HEK293T (cell line): ENCODE measurements around the gene OCA2.
"Not testable (repeated sequence)": the region's sequence is repeated elsewhere in the genome, so short reads cannot be mapped to it uniquely, and the experiment has no call there.

ENCODE experiments used
- CTCF ChIA-PET: fragments of 350-600 bp; formaldehyde crosslinking; extraction: SDS; loops from one replicate; lab custom pipeline; 2021; ENCODE audit warnings: antibody characterized with exemption, inconsistent platforms; lab: Yijun Ruan, JAX
- POLR2A ChIA-PET: fragments of 350-600 bp; formaldehyde crosslinking; extraction: SDS; loops from one replicate; lab custom pipeline; 2020; ENCODE audit warnings: antibody characterized with exemption, inconsistent platforms; lab: Yijun Ruan, JAX
- DNase-seq: peaks from one replicate; pipeline ENCODE4 v3.0.0; 2012; ENCODE audit warnings: mixed read lengths; ENCODE audit errors: extremely low spot score
- ARNT ChIP-seq: fragments of 450-650 bp; IDR thresholded peaks from 2 replicates; pipeline ENCODE4 v1.6.1; 2017; ENCODE audit warnings: mild to moderate bottlenecking
- BHLHE40 ChIP-seq: fragments of 450-650 bp; IDR thresholded peaks from 2 replicates; pipeline ENCODE4 v1.6.1; 2016; ENCODE audit warnings: mild to moderate bottlenecking, moderate library complexity, borderline replicate concordance
- CTBP1 ChIP-seq: fragments of 450-650 bp; IDR thresholded peaks from 2 replicates; pipeline ENCODE4 v1.6.1; 2016; ENCODE audit warnings: borderline replicate concordance
- ELF4 ChIP-seq: fragments of 450-650 bp; IDR thresholded peaks from 2 replicates; pipeline ENCODE4 v1.6.1; 2017; ENCODE audit warnings: antibody characterized with exemption
- FOXA1 ChIP-seq: fragments of 450-650 bp; IDR thresholded peaks from 2 replicates; pipeline ENCODE4 v1.6.1; 2016; ENCODE audit warnings: mild to moderate bottlenecking
- FOXK2 ChIP-seq: fragments of 450-650 bp; IDR thresholded peaks from 2 replicates; pipeline ENCODE4 v1.6.1; 2016; ENCODE audit warnings: mild to moderate bottlenecking
- FOXM1 ChIP-seq: fragments of 450-650 bp; IDR thresholded peaks from 2 replicates; pipeline ENCODE4 v1.6.1; 2017; ENCODE audit warnings: mild to moderate bottlenecking, borderline replicate concordance
- HDGF ChIP-seq: fragments of 450-650 bp; IDR thresholded peaks from 2 replicates; pipeline ENCODE4 v1.6.1; 2017; ENCODE audit warnings: antibody characterized with exemption, borderline replicate concordance
- L3MBTL2 ChIP-seq: fragments of 450-650 bp; conservative IDR thresholded peaks from 2 replicates; pipeline ENCODE4 v1.6.1; 2016; ENCODE audit warnings: mild to moderate bottlenecking
- LEF1 ChIP-seq: fragments of 450-650 bp; IDR thresholded peaks from 2 replicates; pipeline ENCODE4 v1.6.1; 2017; ENCODE audit warnings: mild to moderate bottlenecking, borderline replicate concordance
- NFRKB ChIP-seq: fragments of 450-650 bp; IDR thresholded peaks from 2 replicates; pipeline ENCODE4 v1.6.1; 2016; ENCODE audit warnings: mild to moderate bottlenecking, moderate library complexity
- SP1 ChIP-seq: fragments of 450-650 bp; IDR thresholded peaks from 2 replicates; pipeline ENCODE4 v1.6.1; 2017
- SUZ12 ChIP-seq: fragments of 450-650 bp; IDR thresholded peaks from 2 replicates; pipeline ENCODE4 v1.6.1; 2016; ENCODE audit warnings: mild to moderate bottlenecking
- TARDBP ChIP-seq: fragments of 450-650 bp; IDR thresholded peaks from 2 replicates; pipeline ENCODE4 v1.6.1; 2016
- ZNF384 ChIP-seq: fragments of 450-650 bp; IDR thresholded peaks from 2 replicates; pipeline ENCODE4 v1.6.1; 2016
- TF ChIP-seq, protein P1 (sequence below): fragments of 450-650 bp; IDR thresholded peaks from 2 replicates; pipeline ENCODE4 v1.6.1; 2016

Gene OCA2

GRCh38 chr15:27769652-27770051 is 329.5 kb downstream of the OCA2 start:
- DNase-seq: no peak
- ChIA-PET CTCF (no interaction called here), POLR2A (no interaction called here)
- TF ChIP-seq HDGF (no peak), SP1 (no peak), FOXA1 (no peak), ARNT (no peak), FOXM1 (no peak), FOXK2 (no peak), CTBP1 (no peak), TARDBP (no peak), NFRKB (no peak), ZNF384 (no peak), LEF1 (no peak), L3MBTL2 (no peak), ELF4 (no peak), SUZ12 (no peak), BHLHE40 (no peak)
- TF ChIP-seq, protein P1, sequence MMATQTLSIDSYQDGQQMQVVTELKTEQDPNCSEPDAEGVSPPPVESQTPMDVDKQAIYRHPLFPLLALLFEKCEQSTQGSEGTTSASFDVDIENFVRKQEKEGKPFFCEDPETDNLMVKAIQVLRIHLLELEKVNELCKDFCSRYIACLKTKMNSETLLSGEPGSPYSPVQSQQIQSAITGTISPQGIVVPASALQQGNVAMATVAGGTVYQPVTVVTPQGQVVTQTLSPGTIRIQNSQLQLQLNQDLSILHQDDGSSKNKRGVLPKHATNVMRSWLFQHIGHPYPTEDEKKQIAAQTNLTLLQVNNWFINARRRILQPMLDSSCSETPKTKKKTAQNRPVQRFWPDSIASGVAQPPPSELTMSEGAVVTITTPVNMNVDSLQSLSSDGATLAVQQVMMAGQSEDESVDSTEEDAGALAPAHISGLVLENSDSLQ: no peak

DNA sequence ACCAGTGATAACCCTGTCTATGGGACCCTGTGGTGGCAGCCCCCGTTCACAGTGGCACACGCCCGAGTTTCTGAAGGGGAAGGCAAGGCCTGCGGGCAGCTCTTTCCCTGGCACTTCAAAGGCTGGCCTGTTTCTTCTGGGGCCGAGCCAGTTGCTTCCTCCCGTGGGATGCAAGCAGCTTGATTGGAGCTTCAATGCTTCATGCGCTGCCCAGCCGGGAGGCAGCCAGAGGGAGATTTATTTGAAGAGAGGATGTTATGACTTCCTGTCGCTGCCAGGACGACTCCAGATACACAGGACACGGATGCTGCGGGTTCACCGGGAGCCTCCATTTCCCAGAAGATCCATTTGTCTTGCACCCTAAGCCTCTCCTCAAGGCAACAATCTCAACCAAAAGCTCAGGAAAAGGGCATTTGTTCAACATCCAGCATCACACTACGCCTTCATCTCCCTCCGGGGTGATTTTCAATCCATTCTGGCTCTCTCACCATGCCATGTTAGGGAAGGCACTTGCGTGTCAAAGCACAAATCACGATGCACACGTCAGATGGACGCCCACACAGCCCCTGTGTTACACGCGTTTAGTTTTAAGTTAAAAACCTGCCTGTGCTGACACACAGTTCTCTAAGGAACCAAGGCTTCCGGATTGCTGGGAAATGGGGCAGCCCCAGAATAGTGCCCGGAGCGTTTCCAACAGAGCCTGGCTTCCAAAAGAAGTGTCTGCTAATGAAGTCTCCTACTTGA is 330.2 kb downstream of the OCA2 start:
- ChIA-PET POLR2A (no interaction called here), CTCF (no interaction called here)
- no peak for TF ChIP-seq L3MBTL2
- no peak for TF ChIP-seq ARNT
- TF ChIP-seq ZNF384: no peak
- no peak for TF ChIP-seq ELF4
- TF ChIP-seq FOXK2: no peak
- TF ChIP-seq CTBP1: no peak
- no peak for TF ChIP-seq NFRKB
- no peak for TF ChIP-seq SUZ12
- no peak for TF ChIP-seq LEF1
- no peak for TF ChIP-seq BHLHE40
- no peak for DNase-seq

GRCh38 chr15:27767918-27768640 is 331.0 kb downstream of the OCA2 start:
- TF ChIP-seq ZNF384 (no peak), ARNT (no peak)
- ChIA-PET POLR2A (no interaction called here), CTCF (no interaction called here)
- DNase-seq: no peak

DNA sequence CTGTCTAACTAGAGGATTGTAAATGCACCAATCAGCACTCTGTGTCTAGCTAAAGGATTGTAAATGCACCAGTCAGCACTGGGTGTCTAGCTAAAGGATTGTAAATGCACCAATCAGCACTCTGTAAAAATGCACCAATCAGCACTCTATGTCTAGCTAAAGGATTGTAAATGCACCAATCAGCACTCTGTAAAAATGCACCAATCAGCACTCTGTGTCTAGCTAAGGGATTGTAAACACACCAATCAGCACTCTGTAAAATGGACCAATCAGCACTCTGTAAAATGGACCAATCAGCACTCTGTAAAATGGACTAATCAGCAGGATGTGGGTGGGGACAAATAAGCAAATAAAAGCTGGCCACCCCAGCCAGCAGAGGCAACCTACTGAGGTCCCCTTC is 331.7 kb downstream of the OCA2 start:
- POLR2A ChIA-PET, DNase-seq, CTCF ChIA-PET: not testable (repeated sequence)

- no peak for DNase-seq
- POLR2A ChIA-PET: no interaction called here
- CTCF ChIA-PET: no interaction called here
- TF ChIP-seq ZNF384 (no peak), CTBP1 (no peak), HDGF (no peak), SP1 (no peak), FOXK2 (no peak), L3MBTL2 (no peak), ARNT (no peak), NFRKB (no peak), FOXA1 (no peak), LEF1 (no peak)
- TF ChIP-seq, protein P1: no peak
Observed at GRCh38 chr15:27764339-27764738, 334.8 kb downstream of the OCA2 start.

- ChIA-PET POLR2A (no interaction called here), CTCF (no interaction called here)
- DNase-seq: no peak
- TF ChIP-seq ARNT: no peak
- TF ChIP-seq FOXM1: no peak
- no peak for TF ChIP-seq CTBP1
- TF ChIP-seq LEF1: no peak
- no peak for TF ChIP-seq NFRKB
- TF ChIP-seq FOXA1: no peak
- no peak for TF ChIP-seq ZNF384
- TF ChIP-seq, protein P1: no peak
- no peak for TF ChIP-seq L3MBTL2
- no peak for TF ChIP-seq SUZ12
- no peak for TF ChIP-seq FOXK2
- TF ChIP-seq HDGF: no peak
- TF ChIP-seq TARDBP: no peak
- no peak for TF ChIP-seq BHLHE40
Observed at GRCh38 chr15:27763514-27763913, 335.6 kb downstream of the OCA2 start.

DNA sequence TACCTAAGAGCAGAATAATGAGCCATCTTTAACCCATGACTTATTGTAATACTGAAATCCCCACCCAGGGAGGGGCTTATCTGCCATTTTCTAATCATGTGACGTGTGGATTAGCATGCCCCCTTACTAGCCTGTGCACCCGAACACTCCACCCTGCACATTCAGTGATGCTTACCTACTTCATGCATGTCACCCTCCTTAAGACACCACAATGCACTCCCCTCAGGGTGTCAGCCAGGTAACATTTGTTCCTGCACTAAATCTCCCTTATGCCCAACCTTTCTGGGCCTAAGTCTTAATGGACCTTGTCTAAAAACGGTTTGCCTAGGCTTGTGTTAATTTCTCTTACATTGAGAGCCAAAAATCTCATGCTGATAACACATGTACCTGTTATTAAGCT is 336.6 kb downstream of the OCA2 start:
- no peak for DNase-seq
- TF ChIP-seq, protein P1: no peak
- TF ChIP-seq ZNF384 (no peak), BHLHE40 (no peak), ARNT (no peak), LEF1 (no peak), SP1 (no peak), ELF4 (no peak), FOXA1 (no peak), FOXM1 (no peak), TARDBP (no peak), HDGF (no peak), L3MBTL2 (no peak)
- POLR2A ChIA-PET: no interaction called here
- CTCF ChIA-PET: no interaction called here
